ENCODE data around the gene BRME1. TPM values are rescaled to one million over a fixed set of nuclear protein-coding genes. Genes with fewer than 3 reads are reported as not detected.

Gene BRME1
- total RNA-seq, 8 experiments from 2014 or later = 0.51 to 5.2 (median 3.2) TPM

DNA sequence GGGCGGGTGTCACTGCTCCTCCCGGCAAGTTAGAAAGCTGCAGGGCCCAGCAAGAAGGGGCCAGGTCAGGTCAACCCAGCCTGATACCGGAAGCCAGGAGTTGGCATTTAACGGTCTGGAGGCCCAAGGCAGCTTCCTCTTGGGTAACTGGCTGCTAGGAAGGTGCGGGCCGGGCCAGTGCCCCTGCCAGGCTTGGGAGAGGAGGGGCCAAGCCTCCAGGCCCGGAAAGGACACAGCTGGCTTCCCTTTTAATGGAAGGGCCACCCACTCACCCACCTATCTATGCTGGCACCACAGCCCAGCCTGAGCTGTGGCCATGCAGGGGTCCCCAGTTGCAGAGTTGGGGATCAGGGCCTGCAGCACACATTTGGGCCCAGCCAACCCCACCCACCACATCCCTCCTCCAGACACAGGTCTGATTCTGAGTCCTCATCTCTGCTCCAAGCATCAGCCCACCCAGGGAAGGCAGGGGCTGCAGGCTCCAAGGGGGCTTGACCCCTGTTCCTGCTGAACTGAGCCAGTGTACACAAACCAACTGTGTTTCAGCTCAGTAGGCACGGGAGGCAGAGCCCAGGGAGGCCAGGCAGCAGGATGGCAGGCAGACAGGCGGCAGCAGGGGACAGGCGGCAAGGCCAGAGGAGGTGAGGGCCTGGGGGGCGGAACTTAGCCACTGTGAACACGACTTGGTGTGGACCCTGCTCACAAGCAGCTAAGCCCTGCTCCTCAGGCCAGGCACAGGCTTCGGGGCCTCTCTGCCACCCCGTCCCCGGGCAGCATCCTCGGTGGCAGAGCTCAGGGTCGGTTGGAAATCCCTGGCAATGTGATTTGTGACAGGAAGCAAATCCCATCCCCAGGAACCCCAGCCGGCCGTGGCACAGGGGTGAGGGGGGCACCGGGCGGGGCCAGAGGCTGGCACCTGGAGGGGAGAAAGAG lies 69.9 kb downstream of the BRME1 start:
- in situ Hi-C loops (cut with MboI; ENCODE audit: low pct_unique_long_range_greater_than_20kb in 2 of 9, low sequenced_read_pairs in 9 of 9, unreplicated experiment in 9 of 9) = no loop called here
- 30 to 100% (median 61%) methylated on average over 1 to 6 of the region's 21 CpGs; no CpG with 5 or more reads in 3 of the 10 experiments for WGBS, 10 experiments
- peaks cover 0 to 16% of the 10 kb centered on the region in 2 donors for H3K4me1 ChIP-seq (replicated peaks in 1 of 2)
- H3K4me3 ChIP-seq = no peak overlapping the region
- no peak for ATAC-seq (replicated peaks in 6 of 8)
- H3K27ac ChIP-seq = no peak overlapping the region

DNA sequence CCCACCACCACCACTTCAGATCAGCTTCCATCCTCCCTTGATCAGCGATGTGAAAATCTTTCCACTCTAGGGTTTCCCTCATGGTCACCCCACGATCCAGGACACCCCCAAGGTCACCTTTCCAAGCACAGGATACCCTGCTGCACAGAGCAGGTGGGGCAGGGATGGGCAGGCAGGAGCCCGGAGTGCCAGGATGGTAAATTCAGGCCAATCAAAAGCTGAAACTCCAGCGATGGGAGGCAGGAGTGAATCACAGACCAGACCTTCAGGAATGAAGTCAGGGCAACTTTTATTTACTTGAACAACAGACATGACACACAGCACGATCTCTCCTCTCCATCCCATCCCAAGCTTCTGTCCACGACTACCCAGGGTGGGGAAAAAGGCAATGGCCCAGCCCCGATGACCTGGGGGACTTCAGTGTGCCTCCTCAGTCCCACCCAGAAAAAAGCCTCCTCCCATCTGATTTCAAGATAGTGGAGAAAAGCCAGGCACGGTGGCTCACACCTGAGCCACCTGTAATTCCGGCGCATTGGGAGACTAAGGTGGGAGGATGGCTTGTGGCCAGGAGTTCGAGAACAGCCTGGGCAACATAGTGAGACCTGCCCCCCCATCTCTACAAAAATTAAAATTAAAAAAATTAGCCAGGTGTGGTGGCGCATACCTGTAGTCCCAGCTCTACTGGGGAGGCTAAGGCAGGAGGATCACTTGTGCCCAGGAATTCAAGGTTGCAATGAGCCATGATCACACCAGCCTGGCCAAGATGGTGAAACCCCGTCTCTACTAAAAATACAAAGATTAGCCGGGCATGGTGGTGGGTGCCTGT lies 71.5 kb downstream of the BRME1 start:
- H3K4me1 ChIP-seq (replicated peaks in 1 of 2) = peaks cover 0 to 10% of the 10 kb centered on the region in 2 donors
- ATAC-seq (replicated peaks in 6 of 8) = no peak
- 62 to 100% (median 83%) methylated on average over 1 to 11 of the region's 14 CpGs; no CpG with 5 or more reads in 2 of the 10 experiments for WGBS, 10 experiments
- no peak overlapping the region for H3K4me3 ChIP-seq
- in situ Hi-C loops (cut with MboI; ENCODE audit: low pct_unique_long_range_greater_than_20kb in 2 of 9, low sequenced_read_pairs in 9 of 9, unreplicated experiment in 9 of 9) = no loop called here
- H3K27ac ChIP-seq = no peak overlapping the region

DNA sequence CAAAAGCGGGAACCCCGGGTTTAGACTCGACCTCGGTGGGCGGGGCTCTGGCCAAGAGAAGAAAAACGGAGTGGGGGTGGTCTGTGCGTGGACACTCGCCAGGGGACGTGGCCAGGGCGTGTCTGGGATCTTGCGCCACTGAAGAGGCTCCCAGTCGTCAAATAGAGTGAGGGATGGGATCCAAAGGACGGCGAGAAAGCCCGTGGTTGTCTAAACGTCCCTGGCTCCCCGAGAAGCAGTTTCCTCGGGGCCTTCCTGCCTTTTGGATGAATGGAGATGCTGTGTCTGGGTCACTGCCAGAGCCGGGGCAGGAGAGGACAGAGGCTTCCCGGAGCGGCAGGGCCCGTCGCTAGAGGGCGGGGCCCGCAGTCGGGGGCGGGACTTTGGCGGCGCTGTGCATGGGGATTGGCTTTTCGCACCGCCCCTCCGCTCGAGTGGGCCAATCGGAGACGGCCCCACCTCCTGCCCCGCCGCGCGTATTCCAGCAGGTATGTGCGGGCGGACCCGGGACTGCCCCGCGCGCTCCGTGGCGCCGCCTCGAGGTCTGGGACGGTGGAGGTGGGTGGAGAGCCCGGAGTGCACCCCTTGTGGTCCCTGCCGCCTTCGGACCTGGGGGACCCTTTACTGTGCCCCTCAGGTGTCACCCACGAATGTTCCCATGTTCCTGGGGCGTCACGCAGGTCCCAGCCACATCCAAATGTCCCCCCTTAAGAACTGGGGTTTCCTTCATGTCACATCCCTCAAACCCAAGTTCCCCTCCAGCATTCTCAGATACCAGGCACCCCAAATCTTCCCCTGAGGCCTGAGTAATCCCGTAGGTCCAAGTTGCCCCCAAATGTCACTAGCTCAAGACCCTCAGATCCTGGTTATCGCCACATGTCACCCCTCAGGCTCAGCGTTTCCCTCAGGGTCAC lies 72.3 kb downstream of the BRME1 start:
- 0 to 100% (median 63%) methylated on average over 1 to 15 of the region's 59 CpGs; no CpG with 5 or more reads in 4 of the 10 experiments for WGBS, 10 experiments
- H3K4me3 ChIP-seq = peak overlapping the region; percentile 34 to 48 (median 44)
- in situ Hi-C loops (cut with MboI; ENCODE audit: low pct_unique_long_range_greater_than_20kb in 2 of 9, low sequenced_read_pairs in 9 of 9, unreplicated experiment in 9 of 9) = no loop called here

More for the DNA sequence above, 72.3 kb downstream of the BRME1 start:
- ATAC-seq (replicated peaks in 6 of 8) = peak; percentile 38 to 98 (median 96)
- H3K4me1 ChIP-seq (replicated peaks in 1 of 2) = peaks cover 0 to 10% of the 10 kb centered on the region in 2 donors
- peak overlapping the region; percentile 44 to 76 for H3K27ac ChIP-seq

Other genes with a start within 250 kb of the BRME1 start
- gene MRI1, start 141.6 kb downstream of the BRME1 start, total RNA-seq = 10 to 100 TPM; 12.2 to 40.1 (median 20.5) TPM
- 100 to 1,000 TPM; 122 to 265 (median 152) TPM for gene C19orf53, start 131.7 kb downstream of the BRME1 start, total RNA-seq
- 10 to 100 TPM in 2 of 8 experiments, 1 to 10 TPM in 6; 1.2 to 14.5 (median 8.6) TPM for gene ZSWIM4, start 110.7 kb downstream of the BRME1 start, total RNA-seq
- gene NANOS3, start 29.0 kb downstream of the BRME1 start, total RNA-seq = 10 to 100 TPM in 1 of 8 experiments, 1 to 10 TPM in 5, not detected in 2; 1.4 to 14.9 (median 3.7) TPM
- 10 to 100 TPM in 4 of 8 experiments, 1 to 10 TPM in 4; 7.6 to 32.5 (median 10.1) TPM for gene CC2D1A, start 84 bp upstream of the BRME1 start, total RNA-seq
- 1 to 10 TPM in 3 of 8 experiments, under 1 TPM in 5; 0.16 to 1.4 (median 0.89) TPM for gene PODNL1, start 32.3 kb upstream of the BRME1 start, total RNA-seq
- 10 to 100 TPM in 7 of 8 experiments, 1 to 10 TPM in 1; 8.4 to 46.5 (median 22.9) TPM for gene DCAF15, start 46.4 kb upstream of the BRME1 start, total RNA-seq
- 10 to 100 TPM in 4 of 8 experiments, 1 to 10 TPM in 4; 1.9 to 21.2 (median 8.7) TPM for gene RFX1, start 100.2 kb upstream of the BRME1 start, total RNA-seq
- not detected for gene RLN3, start 122.0 kb upstream of the BRME1 start, total RNA-seq
- 1 to 10 TPM; 1.0 to 4.5 (median 2.0) TPM for gene IL27RA, start 125.6 kb upstream of the BRME1 start, total RNA-seq
- 1 to 10 TPM in 6 of 8 experiments, under 1 TPM in 2; 0.22 to 5.3 (median 1.9) TPM for gene PALM3, start 156.0 kb upstream of the BRME1 start, total RNA-seq
- 1 to 10 TPM in 7 of 8 experiments, under 1 TPM in 1; 0.51 to 7.6 (median 2.1) TPM for gene MISP3, start 166.7 kb upstream of the BRME1 start, total RNA-seq
- gene C19orf67, start 179.7 kb upstream of the BRME1 start, total RNA-seq = 1 to 10 TPM in 2 of 8 experiments, under 1 TPM in 5, not detected in 1; 0.21 to 2.6 (median 0.46) TPM
- 10 to 100 TPM; 14.1 to 51.5 (median 39.2) TPM for gene SAMD1, start 184.6 kb upstream of the BRME1 start, total RNA-seq
- 10 to 100 TPM; 15.9 to 51.5 (median 31.9) TPM for gene PRKACA, start 211.6 kb upstream of the BRME1 start, total RNA-seq
- gene ASF1B, start 230.5 kb upstream of the BRME1 start, total RNA-seq = 10 to 100 TPM in 3 of 8 experiments, 1 to 10 TPM in 2, under 1 TPM in 3; 0.54 to 21.5 (median 1.2) TPM